H1 (cell line): ENCODE measurements around the gene SEMA4C. TPM values are rescaled to one million over a fixed set of nuclear protein-coding genes. Genes with fewer than 3 reads are reported as not detected.

Source experiments
- CTCF ChIA-PET: fragments of 300-600 bp; sonication (Branson Sonifier 250); formaldehyde crosslinking; loops from one replicate; lab custom pipeline; 2021; ENCODE audit not compliant: partially characterized antibody; lab: Charles Lee
- POLR2A ChIA-PET: fragments of 300-600 bp; sonication (Branson Sonifier 250); formaldehyde crosslinking; loops from one replicate; lab custom pipeline; 2021; ENCODE audit warnings: inconsistent platforms; ENCODE audit not compliant: partially characterized antibody; lab: Charles Lee
- DNase-seq, 2 experiments: peaks; one replicate each; pipeline versions ENCODE4 v3.0.0 to v3.0.0-alpha.2; 2010 to 2022; ENCODE audit warnings: low spot score in 2 of 2, low read depth in 1 of 2, mixed read lengths in 1 of 2
- FAIRE-seq: peaks from 2 replicates; lab custom pipeline; 2011; peaks lifted over from hg19 to GRCh38; lab: Jason Lieb, UNC
- H2AFZ ChIP-seq: 2 replicates; pipeline ENCODE4 v1.8.1; 2012; ENCODE audit warnings: low read length, inconsistent platforms
- H2AK5ac ChIP-seq: 2 replicates; pipeline ENCODE4 v1.6.1; 2013; ENCODE audit warnings: low read depth, low read length
- H2BK120ac ChIP-seq: replicated peaks from 2 replicates; pipeline ENCODE3; 2013; ENCODE audit warnings: low read depth, low read length, inconsistent platforms
- H2BK12ac ChIP-seq: 2 replicates; pipeline ENCODE4 v1.6.1; 2013; ENCODE audit warnings: low read depth, low read length
- H2BK15ac ChIP-seq: 2 replicates; pipeline ENCODE4 v1.6.1; 2013; ENCODE audit warnings: low read length
- H2BK20ac ChIP-seq: 2 replicates; pipeline ENCODE4 v1.6.1; 2013; ENCODE audit warnings: low read length
- H2BK5ac ChIP-seq: 2 replicates; pipeline ENCODE4 v1.6.1; 2013; ENCODE audit warnings: low read depth, low read length
- H3K14ac ChIP-seq: 2 replicates; pipeline ENCODE4 v1.6.1; 2013; ENCODE audit warnings: inconsistent platforms; ENCODE audit not compliant: insufficient read length
- H3K18ac ChIP-seq: 2 replicates; pipeline ENCODE4 v1.6.1; 2013; ENCODE audit warnings: low read length; ENCODE audit errors: extremely low read depth
- H3K23ac ChIP-seq: 2 replicates; pipeline ENCODE4 v1.6.1; 2013; ENCODE audit warnings: inconsistent platforms; ENCODE audit not compliant: insufficient read length
- H3K23me2 ChIP-seq: 2 replicates; pipeline ENCODE4 v1.6.1; 2013; ENCODE audit warnings: low read depth, low read length
- H3K27ac ChIP-seq: 2 replicates; pipeline ENCODE4 v1.6.1; 2011; ENCODE audit warnings: low read depth, low read length, inconsistent platforms
- H3K27me3 ChIP-seq, 4 experiments: replicated peaks in 1 of 4; 1 replicate in 1 of 4; 2 replicates in 3 of 4; pipeline versions ENCODE4 v1.6.1 to v1.8.1; 2011 to 2013; ENCODE audit warnings: low read length in 3 of 4, mild to moderate bottlenecking in 3 of 4, inconsistent platforms in 2 of 4, mixed read lengths in 2 of 4, moderate library complexity in 1 of 4; ENCODE audit not compliant: control insufficient read depth in 3 of 4, insufficient read depth in 3 of 4; ENCODE audit errors: extremely low read depth in 1 of 4
- H3K36me3 ChIP-seq, 4 experiments: 2 replicates each; pipeline versions ENCODE4 v1.6.1 to v1.8.1; 2011 to 2013; ENCODE audit warnings: mild to moderate bottlenecking in 4 of 4, low read length in 3 of 4, moderate library complexity in 2 of 4, control low read depth in 1 of 4, inconsistent platforms in 1 of 4; ENCODE audit not compliant: insufficient read depth in 4 of 4, control insufficient read depth in 2 of 4
- H3K4ac ChIP-seq: replicated peaks from 2 replicates; pipeline ENCODE3; 2013; ENCODE audit warnings: low read length, low read depth, mixed read lengths, inconsistent platforms; ENCODE audit not compliant: insufficient read length
- H3K4me1 ChIP-seq, 4 experiments: replicated peaks in 1 of 4; 1 replicate in 1 of 4; 2 replicates in 3 of 4; pipeline versions ENCODE4 v1.6.1 to v1.8.1; 2011 to 2013; ENCODE audit warnings: low read length in 3 of 4, inconsistent platforms in 2 of 4, mixed read lengths in 1 of 4; ENCODE audit not compliant: insufficient read depth in 4 of 4, control insufficient read depth in 3 of 4
- H3K4me2 ChIP-seq, 2 experiments: 2 replicates each; pipeline versions ENCODE4 v1.6.1 to v1.8.1; 2011 to 2013; ENCODE audit warnings: low read depth in 2 of 2, low read length in 2 of 2, control low read depth in 1 of 2, inconsistent platforms in 1 of 2, mild to moderate bottlenecking in 1 of 2; ENCODE audit not compliant: insufficient read depth in 1 of 2
- H3K4me3 ChIP-seq, 4 experiments: fragments of 200-600, 300-600 bp in 1 of 4; sonication (generic), shearing (Covaris generic), sonication (Bioruptor Twin) in 1 of 4; 2 replicates each; pipeline versions ENCODE4 v1.5.1 to v1.8.1; 2011 to 2016; ENCODE audit warnings: low read length in 4 of 4, low read depth in 3 of 4, control low read depth in 2 of 4, inconsistent platforms in 2 of 4, mild to moderate bottlenecking in 2 of 4, mixed read lengths in 1 of 4, moderate library complexity in 1 of 4; ENCODE audit not compliant: insufficient read depth in 2 of 4; ENCODE audit errors: extremely low read depth in 1 of 4
- H3K56ac ChIP-seq: replicated peaks from 2 replicates; pipeline ENCODE3; 2013; ENCODE audit warnings: low read depth, mild to moderate bottlenecking, mixed read lengths, low read length, inconsistent platforms; ENCODE audit not compliant: insufficient read length
- H3K79me1 ChIP-seq: 2 replicates; pipeline ENCODE4 v1.6.1; 2013; ENCODE audit warnings: low read depth, low read length, control low read depth
- H3K79me2 ChIP-seq, 2 experiments: 2 replicates each; pipeline versions ENCODE4 v1.6.1 to v1.8.1; 2012 to 2013; ENCODE audit warnings: low read length in 2 of 2, mild to moderate bottlenecking in 2 of 2, inconsistent platforms in 1 of 2; ENCODE audit not compliant: insufficient read depth in 2 of 2, control insufficient read depth in 1 of 2
- H3K9ac ChIP-seq, 4 experiments: replicated peaks in 1 of 4; 1 replicate in 1 of 4; 2 replicates in 3 of 4; pipeline versions ENCODE4 v1.6.1 to v1.8.1; 2011 to 2013; ENCODE audit warnings: low read depth in 3 of 4, low read length in 3 of 4, control low read depth in 2 of 4, mild to moderate bottlenecking in 2 of 4, moderate library complexity in 2 of 4, inconsistent platforms in 1 of 4; ENCODE audit errors: extremely low read depth in 1 of 4
- H3K9me3 ChIP-seq, 2 experiments: 2 replicates each; pipeline versions ENCODE4 v1.6.1 to v1.8.1; 2012 to 2013; ENCODE audit warnings: mild to moderate bottlenecking in 2 of 2, moderate library complexity in 2 of 2, control low read depth in 1 of 2, inconsistent platforms in 1 of 2, low read depth in 1 of 2, low read length in 1 of 2, mixed read lengths in 1 of 2; ENCODE audit not compliant: insufficient read depth in 2 of 2
- H4K20me1 ChIP-seq, 2 experiments: replicated peaks in 1 of 2; 2 replicates each; pipeline versions ENCODE3 to v1.8.1; 2011 to 2013; ENCODE audit warnings: inconsistent platforms in 2 of 2, low read length in 2 of 2, mild to moderate bottlenecking in 1 of 2; ENCODE audit not compliant: insufficient read depth in 2 of 2, control insufficient read depth in 1 of 2
- H4K5ac ChIP-seq: 2 replicates; pipeline ENCODE4 v1.6.1; 2013; ENCODE audit warnings: low read length, low read depth, mixed read lengths, inconsistent platforms; ENCODE audit not compliant: insufficient read length
- H4K8ac ChIP-seq: 2 replicates; pipeline ENCODE4 v1.8.0; 2013; ENCODE audit warnings: mild to moderate bottlenecking, moderate library complexity, low read length, inconsistent platforms; ENCODE audit not compliant: insufficient read depth; ENCODE audit errors: extremely low read depth
- H4K91ac ChIP-seq: replicated peaks from 2 replicates; pipeline ENCODE3; 2013; ENCODE audit warnings: low read length, mixed read lengths, inconsistent platforms; ENCODE audit not compliant: insufficient read length
- CTBP2 ChIP-seq: IDR thresholded peaks from 2 replicates; pipeline ENCODE4 v1.7.0; 2011; ENCODE audit warnings: borderline replicate concordance, mild to moderate bottlenecking, moderate library complexity, mixed read lengths, low read length; ENCODE audit not compliant: insufficient read depth, insufficient read length
- WGBS, 2 experiments: shearing (Covaris generic) in 1 of 2; methylation state at CpG; one replicate each; pipeline versions ENCODE4 v1.1.6 to v1.1.7; 2013 to 2015; ENCODE audit warnings: low lambda C conversion rate in 2 of 2, mixed read lengths in 2 of 2, inconsistent platforms in 1 of 2, low coverage in 1 of 2, missing lambda C conversion rate in 1 of 2; ENCODE audit not compliant: insufficient replicate concordance in 2 of 2, insufficient coverage in 1 of 2, insufficient read length in 1 of 2; ENCODE audit errors: extremely low coverage in 1 of 2, missing lambda C conversion rate in 1 of 2; 5-methylcytosine and 5-hydroxymethylcytosine counted together
- polyA plus RNA-seq, 7 experiments: library from polyadenylated mRNA; depleted of rRNA in 3 of 7; stranded (reverse) in 5 of 7; unstranded in 2 of 7; fragments of >200 nt in 5 of 7; fragments of 200-250 nt in 2 of 7; gene quantifications; 1 replicate in 5 of 7; 2 replicates in 1 of 7; 4 replicates in 1 of 7; pipeline versions ENCODE4 v1.2.1 to v1.2.3, GENCODE V29; 2011 to 2013; ENCODE audit warnings: missing spikeins in 2 of 7, mixed read lengths in 2 of 7
- total RNA-seq: library from RNA; stranded (reverse); fragmentation: NEBNext Ultra II Directional; extraction: Animal tissue kit (Norgen Biotek cat#: 25700); gene quantifications from 2 replicates; pipeline ENCODE4 v1.2.1, GENCODE V29; 2021

The SEMA4C gene
- total and polyA plus RNA-seq, 2 of the 8 experiments (the other 6 are each of a cell fraction or from before 2014, with no cell fraction given): 47.5 to 67.3 TPM

DNA sequence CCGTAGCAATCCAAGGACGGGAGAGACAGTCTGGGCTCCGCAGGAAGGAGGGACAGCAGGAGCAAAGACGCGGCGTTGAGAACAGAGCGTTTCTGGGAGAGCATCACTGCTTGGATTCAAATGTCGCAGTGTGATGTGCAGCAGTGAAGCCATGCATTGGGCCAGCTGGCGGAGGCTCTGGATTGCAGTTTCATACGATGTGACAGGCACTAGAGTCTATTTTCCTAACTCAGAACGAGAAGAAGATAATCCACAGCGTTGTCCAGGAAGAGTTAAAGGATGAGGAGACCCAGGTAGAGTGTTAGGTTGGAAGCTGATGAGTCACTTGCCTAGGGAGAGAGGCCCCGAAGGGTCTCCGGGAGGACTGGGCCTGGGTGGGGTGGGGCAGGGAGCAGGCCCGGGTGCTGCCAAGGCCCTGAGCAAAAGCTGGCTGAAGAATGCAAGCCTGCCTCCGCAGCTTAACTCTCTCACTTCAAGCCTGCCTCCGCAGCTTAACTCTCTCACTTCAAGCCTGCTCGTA, 17.7 kb upstream of the SEMA4C start:
- Histone ChIP-seq H2BK120ac (no peak overlapping the region), H2BK12ac (peak overlapping the region; percentile 64; the same call in 1 of the 2 replicates), H3K4me1 (peaks cover 0 to 13% (median 8%) of the 10 kb centered on the region in 4 experiments; a peak in 5 of 7 replicates), H3K9ac (no peak overlapping the region), H3K79me2 (no peaks in the 10 kb centered on the region), H4K5ac (no peak overlapping the region), H3K79me1 (no peaks in the 10 kb centered on the region), H3K23ac (no peak overlapping the region), H2AK5ac (no peak overlapping the region), H2BK20ac (no peak overlapping the region), H3K27me3 (peaks cover 0 to 2% (median under 1%) of the 10 kb centered on the region in 4 experiments; a peak in 2 of 7 replicates), H3K56ac (no peak overlapping the region), H3K23me2 (no peaks in the 10 kb centered on the region), H4K20me1 (no peaks in the 10 kb centered on the region), H3K27ac (no peak overlapping the region), H2AFZ (no peak overlapping the region), H3K4me3 (no peak overlapping the region), H3K14ac (no peak overlapping the region), H3K36me3 (no peaks in the 10 kb centered on the region), H3K18ac (no peak overlapping the region), H3K9me3 (no peaks in the 10 kb centered on the region), H2BK15ac (no peak overlapping the region), H4K91ac (peak overlapping the region; percentile 1), H3K4me2 (no peak overlapping the region), H3K4ac (no peak overlapping the region), H4K8ac (no peak overlapping the region), H2BK5ac (no peak overlapping the region)
- ChIA-PET CTCF (interaction anchor here (0.6 to 3.1 kb wide), 7 partner anchors 14 to 64 kb away, joined by 3 to 13 read pairs (median 3); partner anchors contain the start of gene ANKRD39), POLR2A (interaction anchor here (0.7 to 3.1 kb wide), 5 partner anchors 13 to 64 kb away, joined by 3 to 12 read pairs (median 4); no protein-coding TSS in a partner anchor)
- FAIRE-seq (no peak), DNase-seq (no peak)
- no peak for TF ChIP-seq CTBP2
- 89% methylated on average over 17 of the region's 18 CpGs; no CpG with 5 or more reads in 1 of the 2 experiments for WGBS, 2 experiments
